HG03025 (cell line): ENCODE data around the gene RUNX2.

ENCODE experiments used
- ATAC-seq: cut with Tn5 transposase; IDR thresholded peaks from one replicate; pipeline ENCODE4 v1.9.1; 2021; ENCODE audit warnings: mild to moderate bottlenecking, moderate library complexity; ENCODE audit not compliant: unreplicated experiment, low FRiP score

RUNX2 gene

DNA sequence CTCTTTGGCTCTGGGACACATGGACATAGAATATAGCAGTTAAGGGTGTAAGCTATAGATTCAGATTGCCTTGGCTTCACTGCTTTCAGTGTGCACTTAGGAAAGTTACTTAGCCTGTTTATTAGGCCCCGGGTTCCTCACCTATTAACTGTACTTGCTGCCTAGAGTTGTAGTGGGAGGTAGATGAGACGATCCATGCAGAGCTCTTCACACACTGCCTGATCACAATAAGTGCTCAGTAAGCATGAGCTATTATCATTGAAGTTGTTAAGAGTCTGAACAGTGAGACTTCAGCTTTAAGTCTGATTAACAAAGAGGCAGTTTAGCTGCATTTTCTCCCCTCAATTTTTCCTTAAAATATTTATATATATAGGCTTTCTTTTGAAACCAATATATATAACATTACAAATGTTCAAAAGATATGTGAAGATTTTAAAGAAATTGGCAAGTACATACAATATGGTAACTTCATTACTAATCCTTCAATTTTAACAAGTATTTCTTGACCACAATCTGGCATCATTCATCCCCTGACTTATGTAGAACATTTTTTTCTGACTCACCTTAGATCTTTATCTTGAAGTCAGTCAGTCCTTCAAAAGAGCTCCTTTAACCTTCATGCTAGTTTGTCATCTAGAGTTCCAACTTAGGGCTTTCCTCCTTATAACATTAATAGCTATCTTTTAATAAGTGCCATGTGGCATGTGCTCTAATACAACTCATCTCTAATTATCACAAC, 70.1 kb downstream of the RUNX2 start:
- no peak for ATAC-seq

DNA sequence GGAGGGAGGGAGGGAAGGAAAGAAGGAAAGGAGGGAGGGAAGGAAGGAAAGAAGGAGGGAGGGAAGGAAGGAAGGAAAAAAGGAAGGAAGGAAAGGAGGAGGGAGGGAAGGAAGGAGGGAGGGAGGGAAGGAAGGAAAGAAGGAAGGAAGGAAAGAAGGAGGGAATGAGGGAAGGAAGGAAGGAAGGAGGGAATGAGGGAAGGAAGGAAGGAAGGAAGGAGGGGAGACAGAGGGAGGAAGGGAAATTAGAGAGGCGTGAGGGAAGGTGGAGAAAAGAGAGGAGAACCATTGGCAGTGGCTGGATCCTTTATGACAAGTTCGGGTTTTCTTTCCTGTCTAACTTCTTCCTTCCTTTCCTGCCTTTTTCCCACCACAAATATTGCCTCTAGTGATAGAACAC, 71.9 kb downstream of the RUNX2 start:
- no peak for ATAC-seq

DNA sequence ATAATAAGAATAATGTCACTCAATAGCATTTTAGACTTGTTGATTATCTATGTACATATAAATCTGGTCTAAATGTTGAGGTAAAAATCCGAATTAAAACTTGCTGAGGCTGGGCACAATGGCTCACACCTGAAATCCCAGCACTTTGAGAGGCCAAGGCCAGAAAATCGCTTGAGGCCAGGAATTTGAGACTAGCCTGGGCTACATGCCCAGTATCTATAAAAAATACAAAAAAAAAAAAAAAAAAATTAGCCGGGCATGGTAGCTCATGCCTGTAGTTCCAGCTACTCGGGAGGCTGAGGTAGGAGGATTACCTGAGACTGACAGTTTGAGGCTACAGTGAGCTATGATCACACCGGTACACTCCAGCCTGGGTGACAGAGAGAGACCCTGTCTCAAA, 83.8 kb downstream of the RUNX2 start:
- ATAC-seq = no peak

DNA sequence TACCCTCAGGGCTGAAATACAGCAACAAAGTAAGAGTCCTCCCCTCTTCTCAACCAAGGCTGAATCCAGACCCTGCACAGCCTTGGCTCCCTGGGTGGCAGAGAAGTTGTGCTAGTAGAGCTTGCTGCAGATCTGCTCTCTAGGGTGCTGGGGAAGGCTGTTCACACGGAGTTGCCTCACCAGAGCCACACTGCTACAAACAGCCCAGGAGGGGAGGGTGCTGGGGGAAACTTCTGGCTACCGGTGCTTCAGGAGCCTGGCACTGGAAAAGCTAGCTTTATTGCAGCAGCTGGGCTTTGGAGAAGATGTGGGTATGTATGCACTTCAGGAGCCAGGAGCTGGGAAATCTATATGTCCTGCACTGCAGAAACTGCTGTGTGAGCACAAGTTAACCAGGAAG, 87.2 kb downstream of the RUNX2 start:
- no peak for ATAC-seq

DNA sequence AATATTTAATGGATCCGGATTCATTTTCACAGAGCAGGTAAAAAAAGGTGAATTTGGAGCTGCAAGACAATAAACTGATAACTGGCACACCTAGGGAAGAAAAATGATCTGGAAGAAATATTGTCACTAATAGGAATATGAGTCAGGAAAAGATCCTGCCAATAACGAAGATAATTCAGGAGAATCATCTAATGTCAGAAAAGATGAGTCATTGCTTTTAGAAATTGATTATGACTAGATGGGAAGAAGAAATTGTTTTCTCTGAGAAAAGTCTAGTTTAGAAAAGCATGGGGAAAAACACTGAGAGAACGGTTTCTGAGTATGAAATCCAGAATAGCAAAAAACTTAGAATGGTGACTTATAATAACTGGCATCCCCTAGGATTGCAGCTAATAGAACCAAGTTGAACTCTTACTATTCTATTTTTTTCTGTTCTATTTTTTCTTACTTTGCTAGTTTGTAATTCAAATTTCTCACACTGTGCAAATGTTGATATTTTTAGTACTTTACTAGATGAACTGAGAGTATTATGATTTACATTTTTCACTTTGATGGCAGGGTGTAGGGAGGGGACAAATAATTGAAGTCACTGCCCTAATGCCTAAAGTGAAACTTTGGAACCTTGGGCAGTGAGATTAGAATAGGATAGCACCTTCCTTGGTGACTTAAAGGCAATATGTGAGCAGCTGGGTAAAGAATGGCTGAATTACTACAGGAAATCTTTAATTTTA, 87.8 kb downstream of the RUNX2 start:
- ATAC-seq = peak; percentile 51

DNA sequence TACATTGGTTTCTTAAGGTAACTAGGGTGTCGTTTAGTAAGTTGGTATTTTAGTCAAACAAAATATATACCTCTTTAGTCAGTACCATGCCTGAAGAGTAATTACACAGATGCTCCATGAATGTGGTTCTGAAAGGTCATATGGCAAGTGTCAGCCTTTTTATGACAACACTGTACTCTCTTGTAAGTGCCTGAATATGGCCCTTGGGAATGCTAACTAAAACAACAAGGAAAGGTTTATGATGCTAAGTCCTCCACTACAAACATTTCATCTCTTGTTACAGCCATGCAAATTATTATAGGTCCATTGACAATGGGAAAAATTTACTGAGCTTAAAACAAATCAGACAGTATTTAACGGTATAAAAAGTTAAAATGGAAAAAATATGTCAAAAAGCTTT, 88.6 kb downstream of the RUNX2 start:
- ATAC-seq = no peak

DNA sequence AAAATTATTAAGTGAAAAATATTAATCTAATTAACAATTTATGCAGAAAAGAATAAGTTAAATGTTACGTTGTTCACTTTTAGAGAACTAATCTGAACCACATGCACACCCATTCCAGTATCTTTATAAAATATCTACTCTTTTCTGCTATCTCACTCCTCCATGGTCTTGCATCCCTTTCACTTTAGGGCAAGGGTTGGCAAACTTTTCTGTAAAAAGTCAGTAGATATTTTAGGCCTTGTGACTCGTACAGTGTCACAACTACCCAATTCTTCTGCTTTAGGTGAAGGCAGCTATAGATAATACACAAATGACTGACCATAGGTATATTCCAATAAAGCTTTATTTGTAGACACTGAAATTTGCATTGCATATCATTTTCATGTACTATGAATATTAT, 89.3 kb downstream of the RUNX2 start:
- ATAC-seq = no peak

DNA sequence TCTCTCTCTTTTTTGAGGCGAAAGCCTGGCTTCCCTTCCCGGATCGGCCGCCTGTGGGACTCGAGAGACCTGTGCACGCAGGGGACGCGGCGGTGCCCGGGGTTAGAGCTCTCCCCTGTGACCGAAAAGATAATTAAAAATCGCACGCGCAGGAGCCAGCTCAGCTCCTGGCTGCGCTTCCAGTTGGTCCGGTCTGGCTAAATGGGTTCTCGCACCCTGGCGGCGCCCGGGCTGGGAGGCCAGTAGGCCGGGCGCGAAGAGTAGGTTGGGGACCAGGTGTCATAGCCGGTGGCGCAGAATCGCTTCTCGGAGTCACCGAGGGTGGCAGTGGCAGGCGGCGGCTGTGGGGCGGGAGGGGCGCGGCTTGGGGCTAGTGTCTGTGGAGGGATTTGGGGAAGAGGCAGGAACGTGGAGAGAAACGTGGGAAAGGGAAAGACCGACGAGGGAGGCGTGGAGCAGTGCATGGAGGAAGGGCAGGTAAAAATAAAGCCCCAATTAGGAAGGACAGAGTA, 91.5 kb downstream of the RUNX2 start:
- no peak for ATAC-seq

DNA sequence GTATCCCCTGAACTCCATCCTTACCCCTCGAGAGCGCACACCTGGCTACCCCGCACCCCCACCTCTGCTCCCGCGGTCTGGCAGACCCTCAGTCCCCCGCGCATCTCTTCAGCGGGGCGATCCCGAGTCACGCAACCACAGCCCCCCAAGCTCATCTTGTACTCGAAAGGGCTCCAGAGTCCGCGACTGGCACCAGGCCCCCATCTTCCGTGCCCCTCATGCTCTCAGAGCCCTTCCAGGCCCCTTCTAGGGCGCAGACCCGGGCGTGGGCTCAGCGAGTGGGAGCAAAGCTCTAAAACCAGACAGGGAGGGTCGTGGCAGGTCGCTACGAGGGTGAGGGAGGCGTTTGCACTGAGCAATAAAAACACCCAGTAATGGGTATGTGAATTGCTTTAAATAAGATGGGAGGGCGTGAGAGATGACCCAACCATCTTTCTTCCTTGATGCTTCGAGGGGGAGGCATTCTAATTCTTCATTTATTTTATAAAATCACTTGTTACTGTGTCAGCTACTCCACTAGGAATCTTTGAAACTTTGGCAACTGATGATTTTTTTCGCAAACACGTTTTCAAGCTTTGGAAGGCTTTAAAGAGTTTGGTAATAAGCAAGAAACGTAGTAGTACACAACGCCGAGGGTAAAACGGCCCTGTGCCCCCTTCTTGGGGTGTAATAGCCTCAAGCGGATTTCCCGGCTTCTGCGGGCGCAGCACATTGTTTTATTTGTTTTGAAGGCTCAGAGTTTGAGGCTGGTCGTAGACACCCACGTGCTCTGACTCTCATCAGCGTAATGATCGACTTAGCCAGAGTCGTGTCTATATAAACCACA, 92.2 kb downstream of the RUNX2 start:
- no peak for ATAC-seq

DNA sequence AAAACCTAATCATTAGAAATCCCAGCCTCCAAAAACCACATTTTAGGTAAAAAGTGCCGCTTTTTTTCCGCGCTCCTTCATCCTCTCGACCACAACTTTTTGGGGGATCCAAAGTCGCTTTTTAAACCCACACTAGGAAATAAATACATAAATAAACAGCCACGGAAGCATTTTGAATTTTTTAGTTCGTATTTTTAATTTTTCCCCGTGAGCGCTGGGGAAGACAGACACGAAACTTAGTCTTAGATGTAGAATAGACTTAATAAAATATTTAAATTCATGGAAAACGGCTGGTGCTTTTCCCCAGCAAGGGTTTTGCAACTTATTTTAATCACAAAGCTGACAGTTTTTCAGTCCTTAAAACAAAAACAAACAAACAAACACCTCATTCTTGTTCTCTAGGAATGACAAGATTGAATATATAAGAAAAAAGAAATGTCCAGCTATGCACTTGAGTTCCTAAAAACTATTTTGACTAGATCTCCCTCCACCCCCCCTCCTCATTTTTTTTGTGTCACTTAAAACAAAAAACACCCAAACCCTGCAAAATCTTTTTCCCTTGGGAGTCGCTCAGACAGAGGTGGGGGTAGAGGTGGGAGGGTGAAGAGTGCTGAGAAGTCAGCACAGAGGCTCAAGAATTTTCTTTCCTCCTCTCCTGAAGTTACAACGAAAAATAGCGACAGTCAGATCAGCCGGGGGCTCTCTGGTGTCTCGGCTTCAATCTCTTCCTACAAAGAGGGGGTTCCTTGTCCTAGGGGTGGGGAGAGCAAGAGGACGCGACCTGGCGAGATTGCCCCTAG, 93.0 kb downstream of the RUNX2 start:
- no peak for ATAC-seq

DNA sequence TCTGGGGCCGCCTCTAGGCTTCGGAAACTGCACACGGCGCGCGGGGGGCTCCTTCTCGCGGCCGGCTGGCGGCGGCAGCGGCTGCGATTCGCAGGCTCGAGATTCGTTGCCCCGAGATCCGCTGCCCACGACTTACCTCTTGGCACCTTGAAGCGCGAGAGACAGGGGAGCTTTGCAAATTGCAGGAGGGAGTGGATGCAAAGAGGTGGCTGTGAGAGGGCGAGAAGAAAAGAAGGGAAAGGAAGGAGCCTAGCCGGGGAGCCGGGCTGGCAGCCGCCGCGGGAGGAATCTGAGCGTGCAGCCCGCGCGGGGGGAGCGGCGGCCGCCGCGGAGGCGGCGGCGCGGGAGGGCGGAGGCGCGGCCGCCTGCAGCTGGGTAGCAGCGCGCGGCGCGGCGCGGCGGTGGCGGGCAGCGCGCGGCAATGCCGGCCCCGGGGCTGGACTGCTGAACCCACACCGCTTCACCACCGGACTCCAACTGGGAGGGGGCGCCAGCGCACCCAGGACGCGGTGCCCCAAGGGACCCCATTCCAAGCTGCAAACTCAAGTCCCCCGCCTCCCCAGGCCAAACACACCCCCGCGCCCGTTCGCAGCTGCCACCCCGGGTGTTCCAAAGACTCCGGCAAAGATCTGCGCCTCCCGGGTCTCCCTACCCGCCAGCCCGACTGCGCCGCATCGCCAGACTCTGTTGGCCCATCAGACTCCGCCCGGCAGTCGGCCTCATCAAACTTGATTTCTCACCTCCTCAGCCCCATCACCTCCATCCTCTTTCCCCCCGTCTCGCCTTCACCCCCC, 93.8 kb downstream of the RUNX2 start:
- no peak for ATAC-seq

DNA sequence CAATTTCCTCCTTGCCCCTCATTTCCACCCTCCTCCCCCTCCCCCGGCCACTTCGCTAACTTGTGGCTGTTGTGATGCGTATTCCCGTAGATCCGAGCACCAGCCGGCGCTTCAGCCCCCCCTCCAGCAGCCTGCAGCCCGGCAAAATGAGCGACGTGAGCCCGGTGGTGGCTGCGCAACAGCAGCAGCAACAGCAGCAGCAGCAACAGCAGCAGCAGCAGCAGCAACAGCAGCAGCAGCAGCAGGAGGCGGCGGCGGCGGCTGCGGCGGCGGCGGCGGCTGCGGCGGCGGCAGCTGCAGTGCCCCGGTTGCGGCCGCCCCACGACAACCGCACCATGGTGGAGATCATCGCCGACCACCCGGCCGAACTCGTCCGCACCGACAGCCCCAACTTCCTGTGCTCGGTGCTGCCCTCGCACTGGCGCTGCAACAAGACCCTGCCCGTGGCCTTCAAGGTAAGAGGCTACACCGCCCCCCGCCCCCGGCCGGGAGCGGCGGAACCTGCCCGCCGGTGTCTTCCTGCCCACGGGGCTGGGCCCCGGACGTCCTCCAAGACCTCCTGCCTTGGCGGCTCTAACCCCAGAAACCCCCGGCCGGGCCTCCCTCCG, 94.5 kb downstream of the RUNX2 start:
- ATAC-seq = no peak

DNA sequence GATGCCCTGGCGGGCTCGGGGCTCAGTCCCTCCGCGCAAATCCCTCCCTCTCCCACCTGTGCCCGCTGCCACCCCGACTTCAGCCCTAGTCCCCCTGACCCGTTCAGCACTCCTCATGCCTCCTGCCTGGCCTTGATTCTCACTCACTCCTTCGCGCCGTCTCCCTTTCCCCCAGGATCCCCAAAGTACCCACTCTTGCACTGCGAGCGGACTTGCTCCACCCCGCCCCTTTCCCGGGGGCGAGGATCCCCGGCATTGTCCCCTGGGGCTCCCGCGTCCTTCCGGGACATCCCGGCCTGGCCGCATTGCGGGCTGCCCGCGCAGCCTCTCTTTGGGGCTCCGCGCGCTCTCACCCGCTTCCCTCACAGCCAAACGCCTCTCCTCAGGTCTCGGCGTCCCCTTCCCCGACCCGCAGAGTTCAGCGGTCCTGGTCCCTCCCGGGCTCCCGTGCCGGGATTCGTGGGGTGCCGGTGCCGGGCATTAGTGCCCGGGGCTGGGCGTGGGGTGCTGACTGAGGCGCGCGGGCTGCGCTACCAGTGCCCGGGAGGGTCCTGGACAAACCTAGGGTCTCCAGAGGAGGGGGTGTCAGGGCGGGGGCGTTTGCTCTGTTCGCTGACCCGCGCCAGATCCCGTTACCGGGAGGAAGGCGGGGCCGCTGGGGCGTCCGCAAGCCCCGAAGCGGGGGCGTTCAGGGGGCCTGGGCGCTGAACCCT, 95.1 kb downstream of the RUNX2 start:
- no peak for ATAC-seq

DNA sequence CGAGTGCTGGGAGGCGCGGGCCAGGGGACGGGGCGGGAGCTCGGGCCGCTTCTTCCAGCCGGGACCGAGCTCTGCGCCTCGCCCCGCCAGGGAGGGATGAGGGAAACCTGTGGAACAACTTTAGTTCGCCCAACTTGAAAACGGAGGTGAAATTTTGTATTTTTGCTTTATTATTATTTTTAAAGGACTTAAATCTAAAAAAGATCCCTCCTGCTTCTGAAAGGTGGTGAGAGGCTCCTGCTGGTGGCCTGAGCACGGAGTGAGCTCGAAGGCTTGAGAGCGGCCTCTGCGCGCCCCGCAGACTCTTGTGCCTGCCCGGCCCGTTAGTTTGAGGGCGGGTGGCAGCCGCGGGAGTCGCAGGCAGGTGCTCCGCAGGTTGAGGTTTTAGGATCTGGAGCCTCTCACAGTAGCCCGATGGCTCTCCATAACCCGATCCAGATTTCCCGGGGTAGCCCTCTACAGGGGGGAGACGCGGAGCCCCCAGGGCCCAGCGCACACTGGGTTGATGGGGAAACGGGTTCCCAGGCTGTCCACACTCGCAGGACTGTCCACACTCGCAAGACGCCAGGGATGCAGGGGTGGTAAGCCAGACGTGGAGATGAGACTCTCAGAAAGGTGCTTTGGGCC, 95.8 kb downstream of the RUNX2 start:
- no peak for ATAC-seq

DNA sequence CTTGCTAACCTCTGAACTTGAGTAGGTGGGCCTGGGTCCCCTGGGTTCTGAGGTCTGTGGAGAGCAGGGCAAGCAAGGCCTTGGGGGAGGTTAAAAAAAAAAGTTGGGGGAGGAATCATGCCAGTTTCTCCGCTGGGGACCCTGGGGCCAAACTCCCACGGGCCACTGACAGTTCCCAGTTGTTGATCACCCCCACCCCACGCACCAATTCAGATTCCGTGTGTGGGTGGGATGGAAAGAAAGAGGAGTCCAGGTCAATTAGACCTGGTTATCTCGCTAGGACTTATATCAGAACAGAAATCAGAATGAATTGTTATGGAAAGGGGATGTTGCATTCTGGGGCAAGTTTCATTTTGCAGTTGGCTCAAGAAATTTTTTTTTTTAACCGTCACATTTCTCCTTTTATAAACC, 96.3 kb downstream of the RUNX2 start:
- no peak for ATAC-seq

DNA sequence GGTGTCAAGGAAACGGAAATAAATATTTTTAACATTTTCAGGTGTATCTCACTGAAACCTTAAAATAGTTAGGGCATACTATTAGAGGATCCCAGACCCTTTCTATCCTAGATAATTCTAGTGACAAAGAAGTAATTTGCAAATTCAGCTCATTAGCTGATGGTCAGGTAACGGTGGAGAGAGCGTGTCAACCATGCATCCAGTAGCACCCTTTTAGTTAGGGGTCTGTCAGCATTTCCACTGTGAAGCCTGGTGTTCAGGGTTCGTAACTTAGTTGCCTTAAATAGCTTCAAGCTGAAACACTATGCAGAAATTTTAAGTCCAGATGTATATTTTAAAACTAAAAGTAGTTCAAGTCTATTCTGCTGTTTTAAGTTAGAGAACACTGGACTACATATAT, 98.1 kb downstream of the RUNX2 start:
- ATAC-seq = no peak

DNA sequence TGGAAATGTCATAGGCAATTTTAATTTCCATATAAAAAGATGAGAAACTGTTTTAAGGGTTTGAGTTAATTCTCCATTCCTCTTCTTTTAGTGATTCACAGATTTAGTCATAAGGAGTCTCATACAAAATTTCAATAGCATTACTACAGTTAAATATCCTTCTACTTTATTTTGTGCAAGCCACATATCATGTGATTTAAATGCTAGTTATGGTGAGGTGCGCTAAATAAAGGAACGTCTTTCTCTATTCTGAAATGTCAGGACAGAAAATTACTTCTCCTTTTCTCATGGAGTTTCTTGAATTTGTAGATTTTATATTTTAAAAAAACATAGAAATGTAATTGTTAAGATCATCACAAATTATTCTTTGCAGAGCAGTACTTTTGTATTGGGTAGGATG, 99.6 kb downstream of the RUNX2 start:
- ATAC-seq = no peak

DNA sequence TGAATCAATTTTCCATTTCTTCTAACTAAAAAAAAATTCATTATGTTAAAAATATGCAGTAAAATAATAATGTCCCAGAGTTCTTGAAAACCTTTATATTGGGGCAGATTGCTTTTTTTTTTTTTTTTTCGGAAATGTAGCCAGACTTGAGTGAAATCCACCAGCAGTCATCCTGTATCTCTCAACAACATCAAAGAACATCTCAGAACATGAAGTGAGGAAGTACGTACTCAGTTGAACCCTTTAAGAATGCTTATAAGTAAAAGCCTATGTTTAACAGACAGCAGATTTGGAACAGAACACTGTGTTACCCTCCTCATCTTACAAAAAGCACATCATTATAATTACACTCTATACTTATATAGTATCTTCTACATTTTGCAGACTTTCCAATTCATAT, 100.6 kb downstream of the RUNX2 start:
- ATAC-seq = no peak
